Measurements from ENCODE around the gene CRYM.

- TF ChIP-seq CTCF (IDR thresholded peaks at IDR 0.05) (no peak), POLR2AphosphoS5 (IDR thresholded peaks at IDR 0.05) (no peak)
Observed at GRCh38 chr16:21250072-21250923, 27.8 kb downstream of the CRYM start.

Data from gastroesophageal sphincter (tissue), 3 donors.